Upper lobe of left lung (tissue), 4 donors: Measurements from ENCODE around the gene HNRNPAB.

Source experiments
- CTCF ChIP-seq, 6 experiments: fragments of 450-650 bp in 4 of 6; fragments of 200-600 bp in 2 of 6; sonication (generic) in 2 of 6; IDR thresholded peaks; one replicate each; pipeline ENCODE4 v1.5.1; 2016 to 2019; ENCODE audit warnings: antibody characterized with exemption in 6 of 6
- POLR2A ChIP-seq, 4 donors: fragments of 450-650 bp; IDR thresholded peaks; one replicate each; pipeline ENCODE4 v1.5.1; 2016 to 2017; ENCODE audit warnings: antibody characterized with exemption in 4 of 4, mild to moderate bottlenecking in 2 of 4
- POLR2AphosphoS5 ChIP-seq, 2 donors: sonication (generic); formaldehyde crosslinking; IDR thresholded peaks; one replicate each; pipeline ENCODE4 v1.5.1; 2017; ENCODE audit warnings: antibody characterized with exemption in 2 of 2

GRCh38 chr5:178211095-178212048, 7.0 kb downstream of the HNRNPAB start:
- TF ChIP-seq CTCF (IDR thresholded peaks at IDR 0.05) (no peak), POLR2A (IDR thresholded peaks at IDR 0.05) (no peak), POLR2AphosphoS5 (IDR thresholded peaks at IDR 0.05) (no peak)
